ENCODE results near the gene CHMP5. TPM values are rescaled to one million over a fixed set of nuclear protein-coding genes. Genes with fewer than 3 reads are reported as not detected.
A peak's percentile ranks its signal among the peaks of the same experiment; 100 is the strongest.

The CHMP5 gene
- total and polyA plus RNA-seq, 2 donors, result 79.8 to 118 TPM

DNA sequence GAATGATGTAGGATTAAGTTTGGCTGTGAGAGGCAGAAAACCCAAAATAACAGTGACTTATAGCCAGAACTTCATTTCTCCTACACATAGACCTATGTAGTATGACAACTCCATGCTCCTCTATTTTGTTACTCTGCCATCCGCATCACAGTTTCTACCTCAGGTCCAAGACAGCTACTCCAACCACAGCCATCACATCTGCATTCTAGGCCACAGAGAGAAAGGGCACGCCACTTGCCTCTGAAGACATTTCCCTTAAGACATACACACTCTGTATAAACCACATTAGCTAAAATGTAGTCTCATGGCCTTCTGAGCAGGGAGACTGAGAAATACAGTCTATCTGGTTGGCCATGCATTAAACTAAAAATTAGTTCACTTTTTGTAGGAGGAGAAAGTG, 14.9 kb upstream of the CHMP5 start:
- Histone ChIP-seq H3K27me3 (ENCODE audit: control insufficient read depth in 2 of 2, insufficient read depth in 1 of 2, low read length in 1 of 2) (no peaks in the 10 kb centered on the region), H3K4me3 (ENCODE audit: low read length in 2 of 2) (no peak overlapping the region), H3K9me3 (ENCODE audit: control insufficient read depth in 2 of 2, insufficient read depth in 1 of 2, low read length in 1 of 2) (no peaks in the 10 kb centered on the region), H3K27ac (ENCODE audit: low read depth in 1 of 2, low read length in 1 of 2) (peak overlapping the region in 1 of 2 donors; percentile 18), H3K4me1 (ENCODE audit: control insufficient read depth in 2 of 2, insufficient read depth in 2 of 2, low read length in 2 of 2) (no peaks in the 10 kb centered on the region), H3K36me3 (ENCODE audit: control insufficient read depth in 2 of 2, insufficient read depth in 2 of 2, low read length in 1 of 2) (peaks cover 25 to 39% of the 10 kb centered on the region in 2 donors)
- no peak for DNase-seq (ENCODE audit: low read depth in 6 of 9, low spot score in 9 of 9)
- WGBS, result 95% methylated on average over 2 of the region's 2 CpGs

DNA sequence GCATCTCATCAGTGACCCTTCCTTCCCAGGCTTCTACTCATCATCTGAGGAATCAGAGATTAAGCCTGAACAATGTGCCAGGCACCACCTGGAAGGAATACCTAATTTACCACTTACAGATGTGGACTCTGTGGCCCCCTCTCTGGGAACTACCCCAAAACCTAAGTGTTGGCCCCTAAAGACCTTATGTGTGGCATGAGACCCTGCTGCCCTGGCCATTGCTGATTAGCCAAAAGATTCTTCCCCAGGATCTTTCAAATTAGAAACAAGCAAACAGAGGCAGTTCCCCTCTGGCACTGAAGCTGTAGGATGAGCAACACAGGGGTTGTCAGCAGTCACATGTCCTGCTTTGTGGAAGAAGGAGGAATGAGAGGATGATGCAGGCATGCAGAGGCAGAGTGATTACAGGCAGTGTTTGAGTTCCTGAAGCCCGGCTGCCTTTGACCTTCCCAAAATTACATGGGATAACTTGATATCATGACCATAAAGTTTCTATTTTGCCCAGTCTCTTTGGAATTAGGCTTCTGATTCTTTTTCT, 14.3 kb upstream of the CHMP5 start:
- Histone ChIP-seq H3K27ac (ENCODE audit: low read depth in 1 of 2, low read length in 1 of 2) (no peak overlapping the region), H3K4me1 (ENCODE audit: control insufficient read depth in 2 of 2, insufficient read depth in 2 of 2, low read length in 2 of 2) (no peaks in the 10 kb centered on the region), H3K4me3 (ENCODE audit: low read length in 2 of 2) (no peak overlapping the region), H3K9me3 (ENCODE audit: control insufficient read depth in 2 of 2, insufficient read depth in 1 of 2, low read length in 1 of 2) (no peaks in the 10 kb centered on the region), H3K27me3 (ENCODE audit: control insufficient read depth in 2 of 2, insufficient read depth in 1 of 2, low read length in 1 of 2) (no peaks in the 10 kb centered on the region), H3K36me3 (ENCODE audit: control insufficient read depth in 2 of 2, insufficient read depth in 2 of 2, low read length in 1 of 2) (peaks cover 30 to 44% of the 10 kb centered on the region in 2 donors)
- 94% methylated on average over 1 of the region's 1 CpG for WGBS
- no peak for DNase-seq (ENCODE audit: low read depth in 6 of 9, low spot score in 9 of 9)

DNA sequence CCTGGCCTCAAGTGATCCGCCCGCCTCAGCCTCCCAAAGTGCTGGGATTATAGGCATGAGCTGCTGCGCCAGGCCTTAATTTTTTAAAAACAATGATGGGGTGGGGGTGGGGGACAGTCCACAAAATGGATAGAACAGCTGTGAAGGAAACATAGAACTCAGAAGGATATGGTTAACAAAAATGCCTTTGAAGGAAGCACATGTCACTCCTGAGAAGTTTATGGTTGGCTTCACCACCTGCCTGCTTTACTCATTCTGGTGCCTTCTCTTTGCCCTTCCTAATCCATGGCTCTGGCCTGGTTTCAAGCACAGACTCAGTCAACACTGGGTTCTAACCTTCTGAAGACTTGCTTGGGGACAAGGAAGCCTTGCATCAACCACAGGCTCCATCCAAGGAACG, 10.6 kb upstream of the CHMP5 start:
- WGBS, result 99% methylated on average over 4 of the region's 4 CpGs
- no peaks in the 10 kb centered on the region for H3K27me3 ChIP-seq (ENCODE audit: control insufficient read depth in 2 of 2, insufficient read depth in 1 of 2, low read length in 1 of 2)
- no peak for DNase-seq (ENCODE audit: low read depth in 6 of 9, low spot score in 9 of 9)
- H3K9me3 ChIP-seq (ENCODE audit: control insufficient read depth in 2 of 2, insufficient read depth in 1 of 2, low read length in 1 of 2), result no peaks in the 10 kb centered on the region
- no peaks in the 10 kb centered on the region for H3K4me1 ChIP-seq (ENCODE audit: control insufficient read depth in 2 of 2, insufficient read depth in 2 of 2, low read length in 2 of 2)
- peaks cover 60% of the 10 kb centered on the region in 2 donors for H3K36me3 ChIP-seq (ENCODE audit: control insufficient read depth in 2 of 2, insufficient read depth in 2 of 2, low read length in 1 of 2)
- H3K27ac ChIP-seq (ENCODE audit: low read depth in 1 of 2, low read length in 1 of 2), result no peak overlapping the region
- H3K4me3 ChIP-seq (ENCODE audit: low read length in 2 of 2), result no peak overlapping the region

DNA sequence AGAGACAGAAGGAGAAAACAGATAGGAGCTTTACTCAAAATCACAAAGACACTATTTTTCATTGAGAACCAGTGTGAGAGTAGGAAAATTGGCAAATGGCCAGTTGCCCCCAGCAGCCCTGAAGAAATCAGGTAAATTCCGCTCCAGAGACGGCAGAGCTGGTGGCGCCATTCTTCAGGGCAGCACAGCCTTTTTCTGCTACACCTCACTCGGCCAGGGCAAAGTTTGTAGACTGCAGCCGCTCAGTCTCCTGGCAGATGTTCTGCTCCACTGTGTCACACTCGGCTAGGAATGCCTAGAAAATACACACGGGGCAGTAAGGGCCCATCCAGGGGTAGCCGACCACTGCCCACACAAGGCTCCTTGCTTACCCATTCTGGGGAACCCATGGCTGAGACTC, 9.8 kb upstream of the CHMP5 start:
- DNase-seq (ENCODE audit: low read depth in 6 of 9, low spot score in 9 of 9), result no peak
- no peak overlapping the region for H3K4me3 ChIP-seq (ENCODE audit: low read length in 2 of 2)
- H3K9me3 ChIP-seq (ENCODE audit: control insufficient read depth in 2 of 2, insufficient read depth in 1 of 2, low read length in 1 of 2), result no peaks in the 10 kb centered on the region
- H3K4me1 ChIP-seq (ENCODE audit: control insufficient read depth in 2 of 2, insufficient read depth in 2 of 2, low read length in 2 of 2), result no peaks in the 10 kb centered on the region
- peaks cover 63 to 68% of the 10 kb centered on the region in 2 donors for H3K36me3 ChIP-seq (ENCODE audit: control insufficient read depth in 2 of 2, insufficient read depth in 2 of 2, low read length in 1 of 2)
- no peak overlapping the region for H3K27ac ChIP-seq (ENCODE audit: low read depth in 1 of 2, low read length in 1 of 2)
- 97% methylated on average over 8 of the region's 8 CpGs for WGBS
- H3K27me3 ChIP-seq (ENCODE audit: control insufficient read depth in 2 of 2, insufficient read depth in 1 of 2, low read length in 1 of 2), result no peaks in the 10 kb centered on the region

DNA sequence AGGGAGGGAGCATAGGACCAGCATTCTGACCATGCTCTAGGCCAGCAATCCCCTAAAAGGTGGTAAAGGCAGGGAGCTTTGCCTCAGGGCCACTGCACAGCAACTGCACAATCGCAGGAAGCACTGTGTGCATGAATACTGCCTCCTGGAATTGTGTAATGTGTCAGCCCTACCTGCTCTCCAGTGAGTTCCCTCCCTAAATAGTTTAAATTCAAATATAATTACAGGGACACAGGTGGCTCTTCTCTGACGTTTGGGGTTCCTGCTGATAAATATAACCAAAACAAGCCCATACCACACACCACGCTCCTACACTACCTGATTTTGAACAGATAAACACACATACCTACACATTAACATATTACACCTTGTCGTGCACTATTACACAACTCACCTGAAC, 9.4 kb upstream of the CHMP5 start:
- H3K27me3 ChIP-seq (ENCODE audit: control insufficient read depth in 2 of 2, insufficient read depth in 1 of 2, low read length in 1 of 2), result no peaks in the 10 kb centered on the region
- no peak overlapping the region for H3K4me3 ChIP-seq (ENCODE audit: low read length in 2 of 2)
- no peaks in the 10 kb centered on the region for H3K4me1 ChIP-seq (ENCODE audit: control insufficient read depth in 2 of 2, insufficient read depth in 2 of 2, low read length in 2 of 2)
- no peak for DNase-seq (ENCODE audit: low read depth in 6 of 9, low spot score in 9 of 9)
- WGBS, result 95% methylated on average over 4 of the region's 4 CpGs
- peaks cover 66 to 73% of the 10 kb centered on the region in 2 donors for H3K36me3 ChIP-seq (ENCODE audit: control insufficient read depth in 2 of 2, insufficient read depth in 2 of 2, low read length in 1 of 2)
- H3K27ac ChIP-seq (ENCODE audit: low read depth in 1 of 2, low read length in 1 of 2), result no peak overlapping the region
- H3K9me3 ChIP-seq (ENCODE audit: control insufficient read depth in 2 of 2, insufficient read depth in 1 of 2, low read length in 1 of 2), result no peaks in the 10 kb centered on the region

DNA sequence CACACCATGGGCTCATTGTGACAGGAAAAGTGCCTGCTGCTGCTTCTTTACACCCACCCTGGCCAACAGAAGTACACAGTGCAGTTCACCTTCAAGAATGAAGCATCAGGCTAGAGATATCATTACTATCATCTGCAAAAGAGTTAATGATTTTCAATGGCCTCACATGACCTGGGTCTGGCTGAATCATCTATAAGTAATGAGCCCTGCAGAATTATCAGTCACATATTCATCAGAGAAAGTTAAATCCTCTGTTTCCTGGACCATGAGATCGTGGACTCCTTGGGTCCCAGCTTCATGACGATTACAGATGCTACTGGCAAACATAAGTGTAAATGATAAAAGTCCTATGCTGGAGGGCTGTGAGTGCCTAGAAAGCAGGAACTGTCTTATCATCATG, 8.6 kb upstream of the CHMP5 start:
- Histone ChIP-seq H3K27ac (ENCODE audit: low read depth in 1 of 2, low read length in 1 of 2) (no peak overlapping the region), H3K36me3 (ENCODE audit: control insufficient read depth in 2 of 2, insufficient read depth in 2 of 2, low read length in 1 of 2) (peaks cover 64 to 80% of the 10 kb centered on the region in 2 donors), H3K4me3 (ENCODE audit: low read length in 2 of 2) (no peak overlapping the region), H3K9me3 (ENCODE audit: control insufficient read depth in 2 of 2, insufficient read depth in 1 of 2, low read length in 1 of 2) (no peaks in the 10 kb centered on the region), H3K27me3 (ENCODE audit: control insufficient read depth in 2 of 2, insufficient read depth in 1 of 2, low read length in 1 of 2) (no peaks in the 10 kb centered on the region), H3K4me1 (ENCODE audit: control insufficient read depth in 2 of 2, insufficient read depth in 2 of 2, low read length in 2 of 2) (no peaks in the 10 kb centered on the region)
- WGBS, result 97% methylated on average over 2 of the region's 2 CpGs
- DNase-seq (ENCODE audit: low read depth in 6 of 9, low spot score in 9 of 9), result no peak

DNA sequence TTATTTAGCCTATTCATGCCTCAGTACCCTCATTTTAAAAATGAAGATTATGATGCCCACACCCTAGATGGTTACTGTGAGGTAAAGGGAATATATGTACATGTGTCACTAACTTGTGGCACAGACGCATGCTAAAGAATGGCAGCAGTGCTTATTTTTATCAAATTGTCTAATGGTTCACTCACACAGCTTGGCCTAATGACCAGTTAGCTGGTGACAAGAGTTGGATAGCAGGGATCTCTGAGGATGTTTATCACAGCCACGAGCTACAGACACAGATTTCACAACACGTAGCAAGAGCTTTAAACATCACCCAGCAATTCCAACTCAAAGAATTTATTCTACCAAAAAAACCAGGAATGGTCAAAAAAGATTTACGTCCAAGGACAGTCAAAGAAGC, 7.6 kb upstream of the CHMP5 start:
- Histone ChIP-seq H3K4me1 (ENCODE audit: control insufficient read depth in 2 of 2, insufficient read depth in 2 of 2, low read length in 2 of 2) (no peaks in the 10 kb centered on the region), H3K27me3 (ENCODE audit: control insufficient read depth in 2 of 2, insufficient read depth in 1 of 2, low read length in 1 of 2) (no peaks in the 10 kb centered on the region), H3K36me3 (ENCODE audit: control insufficient read depth in 2 of 2, insufficient read depth in 2 of 2, low read length in 1 of 2) (peaks cover 67 to 87% of the 10 kb centered on the region in 2 donors), H3K4me3 (ENCODE audit: low read length in 2 of 2) (no peak overlapping the region), H3K9me3 (ENCODE audit: control insufficient read depth in 2 of 2, insufficient read depth in 1 of 2, low read length in 1 of 2) (no peaks in the 10 kb centered on the region), H3K27ac (ENCODE audit: low read depth in 1 of 2, low read length in 1 of 2) (no peak overlapping the region)
- WGBS, result 97% methylated on average over 4 of the region's 4 CpGs
- DNase-seq (ENCODE audit: low read depth in 6 of 9, low spot score in 9 of 9), result no peak

DNA sequence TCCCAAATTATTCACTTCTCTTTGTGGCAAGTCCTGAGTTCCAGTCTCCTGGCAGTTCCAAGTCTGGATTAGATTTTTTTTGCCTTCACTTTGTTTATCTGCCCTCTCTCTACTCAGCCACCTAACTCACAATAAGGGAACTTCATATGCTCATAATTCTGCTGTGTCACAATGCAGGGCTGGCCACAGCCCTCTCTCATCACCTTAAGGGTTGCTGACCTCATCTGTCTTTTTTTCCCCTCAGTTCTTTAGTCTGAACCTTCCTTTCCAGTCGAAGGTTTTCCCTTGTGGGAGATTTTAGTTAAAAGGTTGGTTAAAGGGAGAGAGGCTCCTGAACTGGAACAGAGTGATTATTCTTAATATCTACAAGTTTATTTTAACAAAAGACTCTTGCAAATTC, 4.5 kb upstream of the CHMP5 start:
- Histone ChIP-seq H3K4me3 (ENCODE audit: low read length in 2 of 2) (no peak overlapping the region), H3K36me3 (ENCODE audit: control insufficient read depth in 2 of 2, insufficient read depth in 2 of 2, low read length in 1 of 2) (peaks cover 42 to 61% of the 10 kb centered on the region in 2 donors), H3K4me1 (ENCODE audit: control insufficient read depth in 2 of 2, insufficient read depth in 2 of 2, low read length in 2 of 2) (peaks cover 4 to 14% of the 10 kb centered on the region in 2 donors), H3K27ac (ENCODE audit: low read depth in 1 of 2, low read length in 1 of 2) (no peak overlapping the region), H3K27me3 (ENCODE audit: control insufficient read depth in 2 of 2, insufficient read depth in 1 of 2, low read length in 1 of 2) (no peaks in the 10 kb centered on the region), H3K9me3 (ENCODE audit: control insufficient read depth in 2 of 2, insufficient read depth in 1 of 2, low read length in 1 of 2) (no peaks in the 10 kb centered on the region)
- WGBS, result 96% methylated on average over 1 of the region's 1 CpG
- DNase-seq (ENCODE audit: low read depth in 6 of 9, low spot score in 9 of 9), result no peak

DNA sequence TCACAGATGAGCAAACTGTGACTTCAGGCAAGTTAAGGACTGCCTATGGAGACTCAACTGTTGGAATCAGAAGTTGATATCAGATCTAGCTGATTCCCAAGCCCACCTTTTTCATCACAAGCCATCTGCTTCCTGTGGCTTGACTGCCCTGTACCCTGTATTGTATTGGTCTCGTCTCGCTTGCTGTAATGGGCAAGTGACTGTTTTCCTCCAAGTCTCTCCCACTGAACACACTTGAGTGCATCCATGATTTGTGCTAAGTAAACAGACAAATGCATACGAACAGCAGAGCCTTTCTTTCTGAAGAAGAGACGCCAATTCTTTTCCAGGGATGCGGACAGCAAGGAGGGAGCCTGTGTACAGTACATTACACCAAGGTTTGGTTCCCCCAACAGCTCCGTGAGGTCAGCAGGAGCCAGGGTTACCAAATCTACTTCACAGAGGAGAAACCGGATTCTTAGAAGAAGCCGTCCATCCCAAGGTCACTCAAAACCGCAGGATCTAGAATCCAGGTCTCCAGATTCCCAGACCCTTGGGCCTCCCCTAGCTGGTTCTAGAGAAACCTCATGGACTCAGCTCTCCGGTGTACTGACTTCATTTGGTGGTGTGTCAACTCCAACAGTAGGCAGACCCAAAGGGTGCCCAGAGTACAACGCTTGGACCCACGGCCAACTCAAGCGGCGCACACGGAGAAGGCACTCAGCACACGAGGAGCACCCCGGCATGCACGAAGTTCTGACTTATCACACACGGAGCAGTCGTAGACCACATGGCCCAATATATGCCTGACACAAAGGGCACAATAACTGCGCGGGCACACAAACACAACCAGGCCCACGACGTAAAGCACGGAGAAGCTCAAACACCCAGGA, 1.5 kb upstream of the CHMP5 start:
- peaks cover 30 to 63% of the 10 kb centered on the region in 2 donors for H3K36me3 ChIP-seq (ENCODE audit: control insufficient read depth in 2 of 2, insufficient read depth in 2 of 2, low read length in 1 of 2)
- peak overlapping the region; percentile 95 to 97 for H3K4me3 ChIP-seq (ENCODE audit: low read length in 2 of 2)
- H3K27me3 ChIP-seq (ENCODE audit: control insufficient read depth in 2 of 2, insufficient read depth in 1 of 2, low read length in 1 of 2), result no peaks in the 10 kb centered on the region
- peak in 3 of 9 donors; percentile 6 to 16 (median 10) for DNase-seq (ENCODE audit: low read depth in 6 of 9, low spot score in 9 of 9)
- no peaks in the 10 kb centered on the region for H3K9me3 ChIP-seq (ENCODE audit: control insufficient read depth in 2 of 2, insufficient read depth in 1 of 2, low read length in 1 of 2)
- no peak overlapping the region for H3K27ac ChIP-seq (ENCODE audit: low read depth in 1 of 2, low read length in 1 of 2)
- 9% methylated on average over 25 of the region's 25 CpGs for WGBS
- peaks cover 7 to 21% of the 10 kb centered on the region in 2 donors for H3K4me1 ChIP-seq (ENCODE audit: control insufficient read depth in 2 of 2, insufficient read depth in 2 of 2, low read length in 2 of 2)
